Fibroblast of skin of scalp (primary cell): Measurements from ENCODE around the gene SLC20A1.

ENCODE experiments used
- DNase-seq: peaks from one replicate; pipeline ENCODE4 v3.0.0-alpha.2; 2013

SLC20A1 gene

GRCh38 chr2:112625474-112626114, 20.1 kb upstream of the SLC20A1 start:
- no peak for DNase-seq

- DNase-seq: peak; percentile 78
These were observed 19.1 kb upstream of the SLC20A1 start for GRCh38 chr2:112626604-112627059.

GRCh38 chr2:112627060-112628040, 18.4 kb upstream of the SLC20A1 start:
- DNase-seq: peak; percentile 92

GRCh38 chr2:112629224-112629623, 16.5 kb upstream of the SLC20A1 start:
- no peak for DNase-seq

- DNase-seq: no peak
These were observed 15.9 kb upstream of the SLC20A1 start for GRCh38 chr2:112629823-112630222.

- DNase-seq: no peak
These were observed 15.5 kb upstream of the SLC20A1 start for GRCh38 chr2:112630268-112630667.

GRCh38 chr2:112633708-112634107, 12.0 kb upstream of the SLC20A1 start:
- no peak for DNase-seq

GRCh38 chr2:112634153-112634873, 11.4 kb upstream of the SLC20A1 start:
- no peak for DNase-seq

- no peak for DNase-seq
These were observed 10.9 kb upstream of the SLC20A1 start for GRCh38 chr2:112634874-112635157.

GRCh38 chr2:112636605-112637288, 9.0 kb upstream of the SLC20A1 start:
- no peak for DNase-seq

GRCh38 chr2:112637289-112637660, 8.5 kb upstream of the SLC20A1 start:
- DNase-seq: no peak

GRCh38 chr2:112639936-112640335, 5.8 kb upstream of the SLC20A1 start:
- no peak for DNase-seq

GRCh38 chr2:112640467-112640799, 5.3 kb upstream of the SLC20A1 start:
- DNase-seq: no peak

GRCh38 chr2:112640800-112641675, 4.7 kb upstream of the SLC20A1 start:
- DNase-seq: peak; percentile 65

- DNase-seq: no peak
These were observed 4.0 kb upstream of the SLC20A1 start for GRCh38 chr2:112641701-112642100.

- no peak for DNase-seq
These were observed 3.2 kb upstream of the SLC20A1 start for GRCh38 chr2:112642561-112642960.

GRCh38 chr2:112642966-112643365, 2.8 kb upstream of the SLC20A1 start:
- DNase-seq: no peak

GRCh38 chr2:112643488-112643887, 2.3 kb upstream of the SLC20A1 start:
- DNase-seq: no peak

GRCh38 chr2:112644155-112644932, 1.4 kb upstream of the SLC20A1 start:
- peak; percentile 12 for DNase-seq

- DNase-seq: no peak
These were observed 818 bp upstream of the SLC20A1 start for GRCh38 chr2:112644933-112645309.

- no peak for DNase-seq
These were observed 472 bp downstream of the SLC20A1 start for GRCh38 chr2:112646102-112646719.
